GM23338 (cell line): Measurements from ENCODE around the gene MYH3. TPM values are rescaled to one million over a fixed set of nuclear protein-coding genes. Genes with fewer than 3 reads are reported as not detected.

Experiments used
- ATAC-seq: fragments of 200-7000 bp; cut with Tn5 transposase; 3 replicates; pipeline ENCODE4 v1.9.1; 2020
- DNase-seq: peaks from one replicate; pipeline ENCODE4 v3.0.0-alpha.2; 2015; ENCODE audit warnings: low spot score
- H2AFZ ChIP-seq: fragments of 200-600 bp; sonication (generic); 2 replicates; pipeline ENCODE4 v1.8.0; 2016; ENCODE audit warnings: antibody characterized with exemption, mild to moderate bottlenecking, moderate library complexity
- H3F3A ChIP-seq: fragments of 200-600 bp; sonication (generic); replicated peaks from 2 replicates; pipeline ENCODE4 v1.8.0; 2017; ENCODE audit warnings: antibody characterized with exemption, mixed run types, low read depth
- H3K27ac ChIP-seq: fragments of 200-600 bp; sonication (generic); 2 replicates; pipeline ENCODE4 v1.6.1; 2016; ENCODE audit warnings: low read depth
- H3K27me3 ChIP-seq: fragments of 200-600 bp; sonication (generic); 2 replicates; pipeline ENCODE4 v1.8.0; 2016; ENCODE audit warnings: mild to moderate bottlenecking, mixed run types, moderate library complexity; ENCODE audit not compliant: insufficient read depth
- H3K36me3 ChIP-seq: fragments of 200-600 bp; sonication (generic); 2 replicates; pipeline ENCODE4 v1.8.0; 2016; ENCODE audit warnings: mild to moderate bottlenecking; ENCODE audit not compliant: insufficient read depth
- H3K4me1 ChIP-seq: fragments of 200-600 bp; sonication (generic); 2 replicates; pipeline ENCODE4 v1.8.0; 2016; ENCODE audit warnings: mild to moderate bottlenecking, moderate library complexity; ENCODE audit not compliant: insufficient read depth
- H3K4me2 ChIP-seq: fragments of 200-600 bp; sonication (generic); 2 replicates; pipeline ENCODE4 v1.7.1; 2017; ENCODE audit warnings: mixed run types
- H3K4me3 ChIP-seq: fragments of 200-600 bp; sonication (generic); 2 replicates; pipeline ENCODE4 v1.6.1; 2016; ENCODE audit warnings: mixed run types
- H3K79me2 ChIP-seq: fragments of 200-600 bp; sonication (generic); replicated peaks from 2 replicates; pipeline ENCODE4 v1.8.0; 2017; ENCODE audit warnings: mild to moderate bottlenecking; ENCODE audit not compliant: insufficient read depth
- H3K9me2 ChIP-seq: fragments of 200-600 bp; sonication (generic); 2 replicates; pipeline ENCODE4 v1.8.0; 2017; ENCODE audit not compliant: insufficient read depth
- H4K20me1 ChIP-seq: fragments of 200-600 bp; sonication (generic); replicated peaks from 2 replicates; pipeline ENCODE4 v1.8.0; 2017; ENCODE audit warnings: mild to moderate bottlenecking; ENCODE audit not compliant: insufficient read depth
- H3K27ac Mint-ChIP-seq: 2 replicates; pipeline ENCODE4 v1.8.0; 2020; ENCODE audit warnings: inconsistent platforms, mild to moderate bottlenecking, moderate library complexity, mixed read lengths
- H3K27me3 Mint-ChIP-seq: 3 replicates; pipeline ENCODE4 v1.8.0; 2022; ENCODE audit warnings: low read depth, mild to moderate bottlenecking, moderate library complexity, mixed read lengths, inconsistent platforms; ENCODE audit not compliant: insufficient read depth, poor library complexity
- H3K36me3 Mint-ChIP-seq: 3 replicates; pipeline ENCODE4 v1.8.0; 2021; ENCODE audit warnings: low read depth, mild to moderate bottlenecking, inconsistent platforms, moderate library complexity, mixed read lengths
- H3K4me1 Mint-ChIP-seq: 3 replicates; pipeline ENCODE4 v1.8.0; 2020; ENCODE audit warnings: mild to moderate bottlenecking, inconsistent platforms, mixed read lengths
- H3K4me3 Mint-ChIP-seq: 3 replicates; pipeline ENCODE4 v1.8.0; 2021; ENCODE audit warnings: moderate library complexity, mild to moderate bottlenecking, inconsistent platforms, mixed read lengths
- H3K9me3 Mint-ChIP-seq: 3 replicates; pipeline ENCODE4 v1.8.0; 2020; ENCODE audit warnings: moderate library complexity, mild to moderate bottlenecking, inconsistent platforms, mixed read lengths
- CREB1 ChIP-seq: fragments of 250-450 bp; sonication (Bioruptor Pico); IDR thresholded peaks from 2 replicates; pipeline ENCODE4 v1.5.0; 2020; ENCODE audit warnings: low read depth, mild to moderate bottlenecking, moderate library complexity
- EZH2 ChIP-seq: fragments of 200-600 bp; sonication (generic); IDR thresholded peaks from one replicate; pipeline ENCODE4 v1.8.0; 2017; ENCODE audit warnings: antibody characterized with exemption, mild to moderate bottlenecking, low read depth; ENCODE audit not compliant: unreplicated experiment
- EZH2phosphoT487 ChIP-seq: fragments of 200-600 bp; sonication (generic); IDR thresholded peaks from one replicate; pipeline ENCODE4 v1.8.1; 2018; ENCODE audit warnings: antibody characterized with exemption; ENCODE audit not compliant: unreplicated experiment
- JUNB ChIP-seq: IDR thresholded peaks from one replicate; pipeline ENCODE4 v1.6.1; 2016; ENCODE audit warnings: antibody characterized with exemption; ENCODE audit not compliant: unreplicated experiment
- NANOG ChIP-seq: IDR thresholded peaks from 2 replicates; pipeline ENCODE4 v1.6.1; 2016; ENCODE audit warnings: antibody characterized with exemption, borderline replicate concordance
- POLR2AphosphoS5 ChIP-seq: IDR thresholded peaks from 2 replicates; pipeline ENCODE4 v1.6.1; 2016; ENCODE audit warnings: antibody characterized with exemption, low read depth
- STAT1 ChIP-seq: IDR thresholded peaks from one replicate; pipeline ENCODE4 v1.6.1; 2016; ENCODE audit warnings: antibody characterized with exemption; ENCODE audit not compliant: unreplicated experiment
- ZNF114 ChIP-seq: fragments of 250-450 bp; sonication (Bioruptor Pico); IDR thresholded peaks from 2 replicates; pipeline ENCODE4 v1.5.0; 2020; ENCODE audit warnings: mild to moderate bottlenecking, moderate library complexity
- ZNF331 ChIP-seq: fragments of 250-450 bp; sonication (Bioruptor Pico); IDR thresholded peaks from 2 replicates; pipeline ENCODE4 v1.5.0; 2020; ENCODE audit warnings: low read depth, mild to moderate bottlenecking, moderate library complexity
- polyA plus RNA-seq: library from polyadenylated mRNA; unstranded; fragments of >200 nt; fragmentation: Nextera tagmentation; extraction: Ambion mirVana; gene quantifications from 2 replicates; pipeline ENCODE4 v1.2.1, GENCODE V29; 2016
- total RNA-seq: library from RNA; depleted of rRNA; stranded (reverse); fragments of >200 nt; shearing (Covaris generic); gene quantifications from 2 replicates; pipeline ENCODE4 v1.2.3, GENCODE V29; 2014
- TF ChIP-seq, protein P1 (sequence below), 2 experiments: fragments of 200-600 bp in 1 of 2; sonication (generic) in 1 of 2; conservative IDR thresholded peaks; 2 replicates each; pipeline versions ENCODE4 v1.5.1 to v1.6.1; 2016 to 2017; ENCODE audit warnings: antibody characterized with exemption in 2 of 2, low read depth in 2 of 2, mild to moderate bottlenecking in 2 of 2, moderate library complexity in 1 of 2
- TF ChIP-seq, protein P2 (sequence below): fragments of 250-450 bp; sonication (Bioruptor Pico); IDR thresholded peaks from 2 replicates; pipeline ENCODE4 v1.5.0; 2020; ENCODE audit warnings: mild to moderate bottlenecking, moderate library complexity
- TF ChIP-seq, protein P3 (sequence below): IDR thresholded peaks from 2 replicates; pipeline ENCODE4 v1.6.1; 2016; ENCODE audit warnings: antibody characterized with exemption

MYH3 gene
- total and polyA plus RNA-seq, 2 experiments from 2014 or later, result 0.84 to 1.8 TPM

DNA sequence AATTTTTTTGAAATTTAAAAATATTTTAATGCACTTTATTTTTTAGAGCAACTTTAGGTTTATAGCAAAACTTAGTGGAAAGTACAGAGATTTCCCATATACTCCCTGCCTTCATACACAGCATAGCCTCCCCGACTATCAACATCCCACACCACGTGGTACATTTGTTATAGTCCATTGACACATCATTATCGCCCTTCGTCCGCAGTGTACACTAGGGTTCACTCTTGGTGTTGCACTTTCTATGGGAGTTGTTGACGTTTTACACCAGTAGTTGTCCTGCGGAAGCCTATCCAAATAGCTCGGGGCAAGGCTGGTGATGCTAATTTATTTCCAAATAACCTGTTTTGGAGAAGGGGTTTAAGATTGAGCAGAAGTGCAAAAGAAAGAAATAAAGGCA, 52.6 kb downstream of the MYH3 start:
- H3K4me3 ChIP-seq, result no peak overlapping the region
- peaks cover 11% of the 10 kb centered on the region for H3K27me3 Mint-ChIP-seq
- no peak overlapping the region for H3K4me2 ChIP-seq
- H2AFZ ChIP-seq, result no peak overlapping the region
- H3K79me2 ChIP-seq, result no peaks in the 10 kb centered on the region
- H3K27ac Mint-ChIP-seq, result no peak overlapping the region
- H3K27me3 ChIP-seq, result no peaks in the 10 kb centered on the region
- no peaks in the 10 kb centered on the region for H4K20me1 ChIP-seq
- H3K4me1 Mint-ChIP-seq, result peaks cover 4% of the 10 kb centered on the region; the same call in 1 of the 3 replicates
- H3F3A ChIP-seq, result peaks cover 20% of the 10 kb centered on the region
- H3K4me1 ChIP-seq, result no peaks in the 10 kb centered on the region
- no peak overlapping the region for H3K4me3 Mint-ChIP-seq
- H3K9me2 ChIP-seq, result peaks cover 12% of the 10 kb centered on the region; the same call in 1 of the 2 replicates
- no peak for DNase-seq
- H3K27ac ChIP-seq, result no peak overlapping the region
- H3K36me3 ChIP-seq, result no peaks in the 10 kb centered on the region
- no peak for TF ChIP-seq JUNB
- no peak for TF ChIP-seq POLR2AphosphoS5
- ATAC-seq, result no peak
- no peaks in the 10 kb centered on the region for H3K36me3 Mint-ChIP-seq
- H3K9me3 Mint-ChIP-seq, result no peaks in the 10 kb centered on the region; the same call in 2 of the 3 replicates

DNA sequence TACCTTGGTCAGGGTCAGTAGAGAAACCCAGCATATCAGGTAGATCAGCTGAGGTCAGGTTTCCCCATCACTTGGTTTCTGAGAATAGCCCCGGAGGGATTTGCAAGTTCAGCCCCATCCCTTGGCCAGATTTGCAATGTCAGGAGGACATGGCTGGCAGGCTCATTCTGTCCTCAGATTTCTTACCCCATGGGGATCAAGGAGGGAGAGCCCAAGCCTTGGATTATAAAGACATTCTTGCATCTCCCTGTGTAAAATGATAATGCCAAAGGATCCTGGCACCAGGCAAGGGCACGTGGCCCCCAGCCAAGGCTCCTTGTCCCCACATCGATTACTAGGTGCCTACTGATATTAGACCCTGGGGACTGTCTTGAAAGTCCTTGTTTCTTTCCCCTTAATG, 53.2 kb downstream of the MYH3 start:
- H3K27ac Mint-ChIP-seq, result no peak overlapping the region
- H3K4me1 Mint-ChIP-seq, result peaks cover 4% of the 10 kb centered on the region; the same call in 1 of the 3 replicates
- DNase-seq, result no peak
- Histone ChIP-seq H3K4me2 (no peak overlapping the region), H2AFZ (no peak overlapping the region), H3K4me1 (no peaks in the 10 kb centered on the region), H3K27me3 (no peaks in the 10 kb centered on the region), H3K4me3 (no peak overlapping the region), H3K9me2 (peaks cover 12% of the 10 kb centered on the region; the same call in 1 of the 2 replicates), H3K36me3 (no peaks in the 10 kb centered on the region), H3K27ac (no peak overlapping the region), H3F3A (peaks cover 20% of the 10 kb centered on the region), H3K79me2 (no peaks in the 10 kb centered on the region), H4K20me1 (no peaks in the 10 kb centered on the region)
- H3K9me3 Mint-ChIP-seq, result no peaks in the 10 kb centered on the region; the same call in 2 of the 3 replicates
- no peaks in the 10 kb centered on the region for H3K36me3 Mint-ChIP-seq
- no peak for ATAC-seq
- H3K27me3 Mint-ChIP-seq, result peaks cover 11% of the 10 kb centered on the region
- H3K4me3 Mint-ChIP-seq, result no peak overlapping the region
- TF ChIP-seq, protein P1, sequence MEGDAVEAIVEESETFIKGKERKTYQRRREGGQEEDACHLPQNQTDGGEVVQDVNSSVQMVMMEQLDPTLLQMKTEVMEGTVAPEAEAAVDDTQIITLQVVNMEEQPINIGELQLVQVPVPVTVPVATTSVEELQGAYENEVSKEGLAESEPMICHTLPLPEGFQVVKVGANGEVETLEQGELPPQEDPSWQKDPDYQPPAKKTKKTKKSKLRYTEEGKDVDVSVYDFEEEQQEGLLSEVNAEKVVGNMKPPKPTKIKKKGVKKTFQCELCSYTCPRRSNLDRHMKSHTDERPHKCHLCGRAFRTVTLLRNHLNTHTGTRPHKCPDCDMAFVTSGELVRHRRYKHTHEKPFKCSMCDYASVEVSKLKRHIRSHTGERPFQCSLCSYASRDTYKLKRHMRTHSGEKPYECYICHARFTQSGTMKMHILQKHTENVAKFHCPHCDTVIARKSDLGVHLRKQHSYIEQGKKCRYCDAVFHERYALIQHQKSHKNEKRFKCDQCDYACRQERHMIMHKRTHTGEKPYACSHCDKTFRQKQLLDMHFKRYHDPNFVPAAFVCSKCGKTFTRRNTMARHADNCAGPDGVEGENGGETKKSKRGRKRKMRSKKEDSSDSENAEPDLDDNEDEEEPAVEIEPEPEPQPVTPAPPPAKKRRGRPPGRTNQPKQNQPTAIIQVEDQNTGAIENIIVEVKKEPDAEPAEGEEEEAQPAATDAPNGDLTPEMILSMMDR (conservative IDR thresholded peaks at IDR 0.05; ENCODE audit: low read depth in 2 of 2), result no peak
- TF ChIP-seq ZNF114, result no peak
- no peak for TF ChIP-seq POLR2AphosphoS5
- no peak for TF ChIP-seq STAT1
- TF ChIP-seq JUNB, result no peak
- TF ChIP-seq ZNF331, result no peak
- no peak for TF ChIP-seq EZH2
- TF ChIP-seq, protein P2, sequence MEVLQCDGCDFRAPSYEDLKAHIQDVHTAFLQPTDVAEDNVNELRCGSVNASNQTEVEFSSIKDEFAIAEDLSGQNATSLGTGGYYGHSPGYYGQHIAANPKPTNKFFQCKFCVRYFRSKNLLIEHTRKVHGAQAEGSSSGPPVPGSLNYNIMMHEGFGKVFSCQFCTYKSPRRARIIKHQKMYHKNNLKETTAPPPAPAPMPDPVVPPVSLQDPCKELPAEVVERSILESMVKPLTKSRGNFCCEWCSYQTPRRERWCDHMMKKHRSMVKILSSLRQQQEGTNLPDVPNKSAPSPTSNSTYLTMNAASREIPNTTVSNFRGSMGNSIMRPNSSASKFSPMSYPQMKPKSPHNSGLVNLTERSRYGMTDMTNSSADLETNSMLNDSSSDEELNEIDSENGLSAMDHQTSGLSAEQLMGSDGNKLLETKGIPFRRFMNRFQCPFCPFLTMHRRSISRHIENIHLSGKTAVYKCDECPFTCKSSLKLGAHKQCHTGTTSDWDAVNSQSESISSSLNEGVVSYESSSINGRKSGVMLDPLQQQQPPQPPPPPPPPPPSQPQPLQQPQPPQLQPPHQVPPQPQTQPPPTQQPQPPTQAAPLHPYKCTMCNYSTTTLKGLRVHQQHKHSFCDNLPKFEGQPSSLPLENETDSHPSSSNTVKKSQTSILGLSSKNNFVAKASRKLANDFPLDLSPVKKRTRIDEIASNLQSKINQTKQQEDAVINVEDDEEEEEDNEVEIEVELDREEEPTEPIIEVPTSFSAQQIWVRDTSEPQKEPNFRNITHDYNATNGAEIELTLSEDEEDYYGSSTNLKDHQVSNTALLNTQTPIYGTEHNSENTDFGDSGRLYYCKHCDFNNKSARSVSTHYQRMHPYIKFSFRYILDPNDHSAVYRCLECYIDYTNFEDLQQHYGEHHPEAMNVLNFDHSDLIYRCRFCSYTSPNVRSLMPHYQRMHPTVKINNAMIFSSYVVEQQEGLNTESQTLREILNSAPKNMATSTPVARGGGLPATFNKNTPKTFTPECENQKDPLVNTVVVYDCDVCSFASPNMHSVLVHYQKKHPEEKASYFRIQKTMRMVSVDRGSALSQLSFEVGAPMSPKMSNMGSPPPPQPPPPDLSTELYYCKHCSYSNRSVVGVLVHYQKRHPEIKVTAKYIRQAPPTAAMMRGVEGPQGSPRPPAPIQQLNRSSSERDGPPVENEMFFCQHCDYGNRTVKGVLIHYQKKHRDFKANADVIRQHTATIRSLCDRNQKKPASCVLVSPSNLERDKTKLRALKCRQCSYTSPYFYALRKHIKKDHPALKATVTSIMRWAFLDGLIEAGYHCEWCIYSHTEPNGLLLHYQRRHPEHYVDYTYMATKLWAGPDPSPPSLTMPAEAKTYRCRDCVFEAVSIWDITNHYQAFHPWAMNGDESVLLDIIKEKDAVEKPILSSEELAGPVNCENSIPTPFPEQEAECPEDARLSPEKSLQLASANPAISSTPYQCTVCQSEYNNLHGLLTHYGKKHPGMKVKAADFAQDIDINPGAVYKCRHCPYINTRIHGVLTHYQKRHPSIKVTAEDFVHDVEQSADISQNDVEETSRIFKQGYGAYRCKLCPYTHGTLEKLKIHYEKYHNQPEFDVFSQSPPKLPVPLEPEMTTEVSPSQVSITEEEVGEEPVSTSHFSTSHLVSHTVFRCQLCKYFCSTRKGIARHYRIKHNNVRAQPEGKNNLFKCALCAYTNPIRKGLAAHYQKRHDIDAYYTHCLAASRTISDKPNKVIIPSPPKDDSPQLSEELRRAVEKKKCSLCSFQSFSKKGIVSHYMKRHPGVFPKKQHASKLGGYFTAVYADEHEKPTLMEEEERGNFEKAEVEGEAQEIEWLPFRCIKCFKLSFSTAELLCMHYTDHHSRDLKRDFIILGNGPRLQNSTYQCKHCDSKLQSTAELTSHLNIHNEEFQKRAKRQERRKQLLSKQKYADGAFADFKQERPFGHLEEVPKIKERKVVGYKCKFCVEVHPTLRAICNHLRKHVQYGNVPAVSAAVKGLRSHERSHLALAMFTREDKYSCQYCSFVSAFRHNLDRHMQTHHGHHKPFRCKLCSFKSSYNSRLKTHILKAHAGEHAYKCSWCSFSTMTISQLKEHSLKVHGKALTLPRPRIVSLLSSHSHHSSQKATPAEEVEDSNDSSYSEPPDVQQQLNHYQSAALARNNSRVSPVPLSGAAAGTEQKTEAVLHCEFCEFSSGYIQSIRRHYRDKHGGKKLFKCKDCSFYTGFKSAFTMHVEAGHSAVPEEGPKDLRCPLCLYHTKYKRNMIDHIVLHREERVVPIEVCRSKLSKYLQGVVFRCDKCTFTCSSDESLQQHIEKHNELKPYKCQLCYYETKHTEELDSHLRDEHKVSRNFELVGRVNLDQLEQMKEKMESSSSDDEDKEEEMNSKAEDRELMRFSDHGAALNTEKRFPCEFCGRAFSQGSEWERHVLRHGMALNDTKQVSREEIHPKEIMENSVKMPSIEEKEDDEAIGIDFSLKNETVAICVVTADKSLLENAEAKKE (CRISPR knock-in tag), result no peak
- TF ChIP-seq NANOG, result no peak
- TF ChIP-seq, protein P3, sequence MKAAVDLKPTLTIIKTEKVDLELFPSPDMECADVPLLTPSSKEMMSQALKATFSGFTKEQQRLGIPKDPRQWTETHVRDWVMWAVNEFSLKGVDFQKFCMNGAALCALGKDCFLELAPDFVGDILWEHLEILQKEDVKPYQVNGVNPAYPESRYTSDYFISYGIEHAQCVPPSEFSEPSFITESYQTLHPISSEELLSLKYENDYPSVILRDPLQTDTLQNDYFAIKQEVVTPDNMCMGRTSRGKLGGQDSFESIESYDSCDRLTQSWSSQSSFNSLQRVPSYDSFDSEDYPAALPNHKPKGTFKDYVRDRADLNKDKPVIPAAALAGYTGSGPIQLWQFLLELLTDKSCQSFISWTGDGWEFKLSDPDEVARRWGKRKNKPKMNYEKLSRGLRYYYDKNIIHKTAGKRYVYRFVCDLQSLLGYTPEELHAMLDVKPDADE, result no peak
- no peak for TF ChIP-seq EZH2phosphoT487
- no peak for TF ChIP-seq CREB1
